ENCODE data around the gene SLC25A11. TPM values are rescaled to one million over a fixed set of nuclear protein-coding genes. Genes with fewer than 3 reads are reported as not detected.

Gene SLC25A11
- total and polyA plus RNA-seq, 2 donors (not counting 3 experiments of a cell fraction or from before 2014, with no cell fraction given), result 58.2 to 95.2 TPM

DNA sequence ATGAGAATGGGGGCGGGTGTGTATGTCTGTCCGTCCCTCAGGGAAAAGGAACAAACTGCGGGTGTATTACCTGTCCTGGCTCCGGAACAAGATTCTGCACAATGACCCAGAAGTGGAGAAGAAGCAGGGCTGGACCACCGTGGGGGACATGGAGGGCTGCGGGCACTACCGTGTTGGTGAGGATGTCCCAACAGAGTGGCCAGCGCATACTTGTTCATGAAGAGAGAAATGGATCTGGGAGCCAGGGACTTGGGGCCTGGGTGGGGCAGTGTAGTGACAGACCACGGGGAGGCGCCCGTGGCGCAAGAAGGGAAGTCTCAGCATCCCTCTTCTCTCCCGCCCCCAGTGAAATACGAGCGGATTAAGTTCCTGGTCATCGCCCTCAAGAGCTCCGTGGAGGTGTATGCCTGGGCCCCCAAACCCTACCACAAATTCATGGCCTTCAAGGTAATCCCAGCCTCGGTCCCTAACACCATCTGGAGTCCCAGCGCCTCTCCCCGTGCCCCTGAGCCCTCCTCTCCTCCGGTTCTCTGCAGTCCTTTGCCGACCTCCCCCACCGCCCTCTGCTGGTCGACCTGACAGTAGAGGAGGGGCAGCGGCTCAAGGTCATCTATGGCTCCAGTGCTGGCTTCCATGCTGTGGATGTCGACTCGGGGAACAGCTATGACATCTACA, 44.1 kb downstream of the SLC25A11 start:
- H4K20me1 ChIP-seq (replicated peaks; ENCODE audit: control insufficient read depth, extremely low read depth, insufficient read depth, low read length), result no peaks in the 10 kb centered on the region
- H3K27ac ChIP-seq (ENCODE audit: insufficient read depth, low read depth, low read length), result no peak overlapping the region
- ChIA-PET CTCF (interaction anchor here (1.2 to 1.5 kb wide), 4 partner anchors 13 to 108 kb away, joined by 3 to 7 read pairs (median 5); no protein-coding TSS in a partner anchor), POLR2A (no interaction called here)
- no peaks in the 10 kb centered on the region for H3K9me3 ChIP-seq (replicated peaks; ENCODE audit: control insufficient read depth, insufficient read depth, low read length)
- dilution Hi-C loops (cut with MboI; ENCODE audit: extremely low pct_ligation_motif_present, low sequenced_read_pairs) (no loop called here), intact Hi-C loops (cut with micrococcal nuclease) (no loop called here)
- no peak for TF ChIP-seq FOS (IDR thresholded peaks at IDR 0.05; ENCODE audit: borderline replicate concordance, insufficient read depth, low read length)
- no peak for TF ChIP-seq POLR2A (IDR thresholded peaks at IDR 0.05; ENCODE audit: low read depth, low read length)
- no peak for TF ChIP-seq POLR2AphosphoS5 (IDR thresholded peaks at IDR 0.05; ENCODE audit: insufficient read depth, low read depth, low read length)
- TF ChIP-seq, protein P1, sequence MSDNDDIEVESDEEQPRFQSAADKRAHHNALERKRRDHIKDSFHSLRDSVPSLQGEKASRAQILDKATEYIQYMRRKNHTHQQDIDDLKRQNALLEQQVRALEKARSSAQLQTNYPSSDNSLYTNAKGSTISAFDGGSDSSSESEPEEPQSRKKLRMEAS (IDR thresholded peaks at IDR 0.05; ENCODE audit: insufficient read depth, insufficient read length), result no peak
- TF ChIP-seq EZH2 (IDR thresholded peaks at IDR 0.05; ENCODE audit: borderline replicate concordance, low read depth, low read length, severe bottlenecking), result no peak
- TF ChIP-seq, protein P2, sequence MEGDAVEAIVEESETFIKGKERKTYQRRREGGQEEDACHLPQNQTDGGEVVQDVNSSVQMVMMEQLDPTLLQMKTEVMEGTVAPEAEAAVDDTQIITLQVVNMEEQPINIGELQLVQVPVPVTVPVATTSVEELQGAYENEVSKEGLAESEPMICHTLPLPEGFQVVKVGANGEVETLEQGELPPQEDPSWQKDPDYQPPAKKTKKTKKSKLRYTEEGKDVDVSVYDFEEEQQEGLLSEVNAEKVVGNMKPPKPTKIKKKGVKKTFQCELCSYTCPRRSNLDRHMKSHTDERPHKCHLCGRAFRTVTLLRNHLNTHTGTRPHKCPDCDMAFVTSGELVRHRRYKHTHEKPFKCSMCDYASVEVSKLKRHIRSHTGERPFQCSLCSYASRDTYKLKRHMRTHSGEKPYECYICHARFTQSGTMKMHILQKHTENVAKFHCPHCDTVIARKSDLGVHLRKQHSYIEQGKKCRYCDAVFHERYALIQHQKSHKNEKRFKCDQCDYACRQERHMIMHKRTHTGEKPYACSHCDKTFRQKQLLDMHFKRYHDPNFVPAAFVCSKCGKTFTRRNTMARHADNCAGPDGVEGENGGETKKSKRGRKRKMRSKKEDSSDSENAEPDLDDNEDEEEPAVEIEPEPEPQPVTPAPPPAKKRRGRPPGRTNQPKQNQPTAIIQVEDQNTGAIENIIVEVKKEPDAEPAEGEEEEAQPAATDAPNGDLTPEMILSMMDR (IDR thresholded peaks at IDR 0.05; ENCODE audit: extremely low read depth in 1 of 2, insufficient read depth in 1 of 2, low read depth in 1 of 2, low read length in 2 of 2), result no peak
- no peak for TF ChIP-seq JUN (IDR thresholded peaks at IDR 0.05; ENCODE audit: borderline replicate concordance, insufficient read depth, insufficient read length, low read depth)
- TF ChIP-seq GATA2 (IDR thresholded peaks at IDR 0.05; ENCODE audit: insufficient read depth, insufficient read length, low read depth, low read length), result no peak
- no peak for TF ChIP-seq MYC (IDR thresholded peaks at IDR 0.05; ENCODE audit: low read depth, low read length)
- H3K4me3 ChIP-seq (replicated peaks in 1 of 3; ENCODE audit: insufficient read depth in 1 of 3, low read depth in 1 of 3, low read length in 3 of 3), result no peak overlapping the region
- FAIRE-seq (no peak), DNase-seq (ENCODE audit: low read depth, low spot score) (no peak)
- no TSS peak for BruUV-seq (replicated peaks)
- peaks cover 6% of the 10 kb centered on the region for H3K4me1 ChIP-seq (ENCODE audit: control insufficient read depth, extremely low read depth, insufficient read depth, low read length)
- no peak overlapping the region for H2AFZ ChIP-seq (ENCODE audit: low read depth, low read length)
- no peaks in the 10 kb centered on the region for H3K79me2 ChIP-seq (ENCODE audit: control insufficient read depth, insufficient read depth, low read length)
- peaks cover 0 to 55% of the 10 kb centered on the region in 2 experiments for H3K36me3 ChIP-seq (ENCODE audit: control insufficient read depth in 2 of 2, extremely low read depth in 1 of 2, insufficient read depth in 2 of 2, low read length in 2 of 2)
- H3K27me3 ChIP-seq (ENCODE audit: control insufficient read depth in 2 of 2, insufficient read depth in 2 of 2, low read length in 2 of 2), result no peaks in the 10 kb centered on the region
- H3K4me2 ChIP-seq (ENCODE audit: insufficient read depth, low read length), result no peak overlapping the region
- no peaks in the 10 kb centered on the region for H3K9me1 ChIP-seq (replicated peaks; ENCODE audit: control insufficient read depth, extremely low read depth, insufficient read depth, low read length)
- H3K9ac ChIP-seq (replicated peaks; ENCODE audit: extremely low read depth, insufficient read depth, low read length), result no peak overlapping the region
